IMR-90 (cell line): ENCODE results near the gene PMM2.

Source experiments
- BHLHE40 ChIP-seq: fragments of 150-350 bp; IDR thresholded peaks from 2 replicates; pipeline ENCODE4 v1.6.1; 2016; ENCODE audit warnings: mild to moderate bottlenecking, low read depth, low read length
- CEBPB ChIP-seq: IDR thresholded peaks from 2 replicates; pipeline ENCODE4 v1.6.1; 2012; ENCODE audit warnings: low read depth, low read length, improper control_type of control experiment
- CHD1 ChIP-seq: IDR thresholded peaks from 2 replicates; pipeline ENCODE4 v1.6.1; 2012; ENCODE audit warnings: low read depth, low read length, improper control_type of control experiment
- ELK1 ChIP-seq: fragments of 150-350 bp; IDR thresholded peaks from 2 replicates; pipeline ENCODE4 v1.6.1; 2016; ENCODE audit warnings: low read depth, mild to moderate bottlenecking, low read length, moderate library complexity, borderline replicate concordance
- MAZ ChIP-seq: IDR thresholded peaks from 2 replicates; pipeline ENCODE4 v1.6.1; 2012; ENCODE audit warnings: low read depth, mild to moderate bottlenecking, low read length, improper control_type of control experiment, moderate library complexity, borderline replicate concordance
- NFE2L2 ChIP-seq: fragments of 150-350 bp; IDR thresholded peaks from 2 replicates; pipeline ENCODE4 v1.6.1; 2016; ENCODE audit warnings: low read depth, mild to moderate bottlenecking, low read length
- POLR2A ChIP-seq: IDR thresholded peaks from 2 replicates; pipeline ENCODE4 v1.6.1; 2012; ENCODE audit warnings: mild to moderate bottlenecking, low read depth, low read length
- RAD21 ChIP-seq: IDR thresholded peaks from 2 replicates; pipeline ENCODE4 v1.6.1; 2012; ENCODE audit warnings: low read length, improper control_type of control experiment
- RCOR1 ChIP-seq: IDR thresholded peaks from 2 replicates; pipeline ENCODE4 v1.6.1; 2012; ENCODE audit warnings: mild to moderate bottlenecking, low read length, improper control_type of control experiment; ENCODE audit not compliant: insufficient replicate concordance
- RFX5 ChIP-seq: IDR thresholded peaks from 2 replicates; pipeline ENCODE4 v1.8.0; 2012; ENCODE audit warnings: low read depth, mild to moderate bottlenecking, low read length, moderate library complexity
- SMC3 ChIP-seq: fragments of 150-350 bp; IDR thresholded peaks from 2 replicates; pipeline ENCODE4 v1.6.1; 2016; ENCODE audit warnings: low read depth, mild to moderate bottlenecking, antibody characterized with exemption, low read length, moderate library complexity
- USF2 ChIP-seq: fragments of 150-350 bp; IDR thresholded peaks from 2 replicates; pipeline ENCODE4 v1.6.1; 2017; ENCODE audit warnings: mild to moderate bottlenecking, antibody characterized with exemption, low read length, low read depth
- TF ChIP-seq, protein P1 (sequence below): conservative IDR thresholded peaks from 2 replicates; pipeline ENCODE4 v1.5.1; 2012; ENCODE audit warnings: mild to moderate bottlenecking, low read depth, low read length, improper control_type of control experiment

DNA sequence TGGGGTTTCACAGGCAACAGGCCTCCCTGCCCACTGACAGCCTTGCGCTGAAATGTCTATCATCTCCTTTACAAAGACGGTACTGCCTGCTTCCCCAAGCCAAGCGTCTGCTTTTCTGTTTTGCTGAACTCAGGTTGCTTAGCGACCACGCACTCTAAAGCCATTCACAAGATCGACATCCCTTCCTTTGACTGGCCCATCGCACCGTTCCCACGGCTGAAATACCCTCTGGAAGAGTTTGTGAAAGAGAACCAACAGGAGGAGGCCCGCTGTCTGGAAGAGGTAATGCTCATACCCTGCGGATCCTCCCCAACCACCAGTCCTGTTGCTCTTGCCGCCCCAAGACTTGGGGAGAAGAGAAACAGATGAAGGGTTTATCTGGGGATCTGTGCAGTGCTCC, 28.9 kb upstream of the PMM2 start:
- no peak for TF ChIP-seq BHLHE40
- TF ChIP-seq ELK1, result no peak
- TF ChIP-seq, protein P1, sequence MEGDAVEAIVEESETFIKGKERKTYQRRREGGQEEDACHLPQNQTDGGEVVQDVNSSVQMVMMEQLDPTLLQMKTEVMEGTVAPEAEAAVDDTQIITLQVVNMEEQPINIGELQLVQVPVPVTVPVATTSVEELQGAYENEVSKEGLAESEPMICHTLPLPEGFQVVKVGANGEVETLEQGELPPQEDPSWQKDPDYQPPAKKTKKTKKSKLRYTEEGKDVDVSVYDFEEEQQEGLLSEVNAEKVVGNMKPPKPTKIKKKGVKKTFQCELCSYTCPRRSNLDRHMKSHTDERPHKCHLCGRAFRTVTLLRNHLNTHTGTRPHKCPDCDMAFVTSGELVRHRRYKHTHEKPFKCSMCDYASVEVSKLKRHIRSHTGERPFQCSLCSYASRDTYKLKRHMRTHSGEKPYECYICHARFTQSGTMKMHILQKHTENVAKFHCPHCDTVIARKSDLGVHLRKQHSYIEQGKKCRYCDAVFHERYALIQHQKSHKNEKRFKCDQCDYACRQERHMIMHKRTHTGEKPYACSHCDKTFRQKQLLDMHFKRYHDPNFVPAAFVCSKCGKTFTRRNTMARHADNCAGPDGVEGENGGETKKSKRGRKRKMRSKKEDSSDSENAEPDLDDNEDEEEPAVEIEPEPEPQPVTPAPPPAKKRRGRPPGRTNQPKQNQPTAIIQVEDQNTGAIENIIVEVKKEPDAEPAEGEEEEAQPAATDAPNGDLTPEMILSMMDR, result no peak
- no peak for TF ChIP-seq POLR2A
- no peak for TF ChIP-seq USF2
- no peak for TF ChIP-seq CHD1
- TF ChIP-seq RCOR1, result no peak
- TF ChIP-seq RFX5, result no peak
- no peak for TF ChIP-seq RAD21
- no peak for TF ChIP-seq NFE2L2
- TF ChIP-seq MAZ, result no peak
- TF ChIP-seq CEBPB, result no peak
- TF ChIP-seq SMC3, result no peak
